ENCODE data around the gene EIF4A3. TPM values are rescaled to one million over a fixed set of nuclear protein-coding genes. Genes with fewer than 3 reads are reported as not detected.

The EIF4A3 gene
- total RNA-seq, 4 donors from 2014 or later: 69.0 to 112 (median 94.7) TPM

DNA sequence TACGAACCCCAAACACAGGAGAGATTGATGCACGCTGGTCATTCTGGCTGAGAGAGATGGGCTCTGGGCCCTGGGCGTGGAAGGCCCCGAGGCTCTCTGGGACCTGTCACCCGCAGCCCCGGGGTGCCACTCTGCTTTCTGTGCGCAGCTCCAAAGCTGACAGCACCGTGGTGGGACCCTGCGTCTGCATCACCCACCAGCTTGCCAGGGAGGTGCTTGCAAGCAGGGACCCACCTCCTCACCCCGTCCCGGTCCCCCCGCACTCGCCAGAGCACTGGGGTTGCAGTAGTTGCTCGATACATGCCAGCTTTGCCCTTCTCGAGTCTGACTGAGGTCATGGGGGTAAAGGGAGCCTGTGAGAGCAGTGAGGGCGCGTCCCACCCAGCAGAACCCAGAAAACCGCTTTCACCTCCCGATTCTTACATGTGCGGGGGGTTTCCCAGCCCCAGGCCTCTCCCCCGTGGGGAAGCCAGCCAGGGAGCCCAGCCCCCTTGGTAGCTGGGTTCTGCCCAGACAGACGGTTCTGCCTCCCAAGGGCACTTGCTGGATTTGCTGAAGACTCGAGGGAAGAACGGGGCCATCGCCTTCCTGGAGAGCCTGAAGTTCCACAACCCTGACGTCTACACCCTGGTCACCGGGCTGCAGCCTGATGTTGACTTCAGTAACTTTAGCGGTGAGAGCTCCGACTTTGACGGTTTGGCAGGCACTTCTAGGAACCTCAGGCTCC lies 35.4 kb upstream of the EIF4A3 start:
- H3K36me3 ChIP-seq: peaks cover 0 to 40% (median 0%) of the 10 kb centered on the region in 3 donors
- TF ChIP-seq POLR2A (IDR thresholded peaks at IDR 0.05): no peak
- no peak for TF ChIP-seq CTCF (IDR thresholded peaks at IDR 0.05)
- DNase-seq: no peak
- H3K27me3 ChIP-seq: peaks cover 0 to 3% (median 0%) of the 10 kb centered on the region in 4 donors
- peaks cover 0 to 10% (median 5%) of the 10 kb centered on the region in 3 donors for H3K4me1 ChIP-seq
- WGBS, 2 donors: 81 to 86% methylated on average over 4 to 9 of the region's 30 CpGs
- H3K9me3 ChIP-seq: no peaks in the 10 kb centered on the region
- intact Hi-C loops (cut with DNase I): no loop called here
- H3K4me3 ChIP-seq: no peak overlapping the region
- H3K27ac ChIP-seq: no peak overlapping the region

DNA sequence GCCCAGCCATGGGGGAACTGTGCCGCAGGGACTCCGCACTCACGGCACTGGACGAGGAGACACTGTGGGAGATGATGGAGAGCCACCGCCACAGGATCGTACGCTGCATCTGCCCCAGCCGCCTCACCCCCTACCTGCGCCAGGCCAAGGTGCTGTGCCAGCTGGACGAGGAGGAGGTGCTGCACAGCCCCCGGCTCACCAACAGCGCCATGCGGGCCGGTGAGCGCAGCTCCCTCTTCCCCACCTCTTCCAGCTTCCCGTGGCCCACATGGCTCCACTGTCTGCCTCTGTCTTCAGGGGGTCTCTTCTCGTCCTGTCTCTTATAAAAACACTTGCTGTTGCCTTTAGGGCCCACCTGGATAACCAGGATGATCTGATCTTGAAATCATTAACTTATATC lies 34.5 kb upstream of the EIF4A3 start:
- peaks cover 0 to 40% (median 0%) of the 10 kb centered on the region in 3 donors for H3K36me3 ChIP-seq
- peaks cover 0 to 3% (median 0%) of the 10 kb centered on the region in 4 donors for H3K27me3 ChIP-seq
- no peak for TF ChIP-seq CTCF (IDR thresholded peaks at IDR 0.05)
- TF ChIP-seq POLR2A (IDR thresholded peaks at IDR 0.05): no peak
- WGBS, 2 donors: 85 to 96% methylated on average over 7 to 11 of the region's 17 CpGs
- H3K4me1 ChIP-seq: peaks cover 0 to 2% (median 0%) of the 10 kb centered on the region in 3 donors
- no peak for DNase-seq
- no peaks in the 10 kb centered on the region for H3K9me3 ChIP-seq
- H3K27ac ChIP-seq: no peak overlapping the region
- intact Hi-C loops (cut with DNase I): no loop called here
- no peak overlapping the region for H3K4me3 ChIP-seq

DNA sequence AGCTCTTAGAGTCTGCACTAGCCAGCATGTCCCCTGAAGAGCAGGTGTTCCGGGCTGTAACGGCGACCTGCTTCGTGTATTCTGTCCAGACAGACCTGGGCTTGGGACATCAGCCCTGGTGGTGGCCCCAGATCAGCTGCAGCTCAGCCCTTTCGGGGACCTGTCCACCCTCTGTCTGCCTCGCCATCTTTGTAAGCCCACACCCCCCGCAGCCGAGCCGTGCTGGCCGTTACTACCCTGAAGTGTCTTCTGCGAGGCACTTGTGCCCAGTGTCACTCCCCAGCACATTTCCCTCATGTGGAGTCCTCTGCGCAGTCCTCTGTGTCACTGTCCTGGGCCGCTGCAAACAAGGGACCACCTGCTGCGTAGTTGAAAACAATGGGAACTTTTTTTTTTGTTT lies 33.3 kb upstream of the EIF4A3 start:
- no peak overlapping the region for H3K4me3 ChIP-seq

DNA sequence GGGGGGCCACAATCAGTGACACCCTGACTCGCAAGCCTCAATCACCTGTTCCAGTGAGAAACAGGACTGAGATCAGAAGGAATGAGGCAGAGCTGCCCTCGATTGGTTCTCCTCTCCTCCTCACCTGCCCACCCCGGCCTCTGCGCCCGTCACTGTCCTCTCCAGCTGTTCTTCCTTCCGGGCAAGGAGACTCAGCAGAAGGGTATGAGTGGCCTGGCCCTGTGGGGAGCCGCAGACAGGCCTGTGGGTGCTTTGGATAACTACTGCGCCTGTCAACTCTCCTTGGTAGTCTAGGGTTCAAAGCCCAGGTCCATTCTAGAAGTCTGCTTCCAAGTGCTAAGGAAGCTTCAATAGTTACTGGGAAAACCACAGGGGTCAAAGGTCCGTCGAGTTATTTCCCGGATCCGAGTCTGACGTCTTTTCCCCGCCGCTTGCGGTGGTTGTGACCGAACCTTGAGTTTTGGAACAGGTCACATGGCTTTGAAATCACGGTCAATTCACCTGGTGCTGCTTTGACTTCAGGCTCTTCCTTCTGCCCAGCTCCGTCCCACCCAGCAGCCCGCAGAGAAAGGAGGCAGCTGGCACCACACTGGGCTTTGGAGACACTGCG lies 31.2 kb upstream of the EIF4A3 start:
- H3K9me3 ChIP-seq: no peaks in the 10 kb centered on the region
- peaks cover 0 to 10% (median 8%) of the 10 kb centered on the region in 3 donors for H3K4me1 ChIP-seq
- no peak for TF ChIP-seq CTCF (IDR thresholded peaks at IDR 0.05)
- no peak for TF ChIP-seq POLR2A (IDR thresholded peaks at IDR 0.05)
- H3K4me3 ChIP-seq: no peak overlapping the region
- peaks cover 0 to 3% (median 0%) of the 10 kb centered on the region in 4 donors for H3K27me3 ChIP-seq
- H3K36me3 ChIP-seq: peaks cover 0 to 28% (median 0%) of the 10 kb centered on the region in 3 donors
- WGBS, 2 donors: 86 to 87% methylated on average over 17 to 19 of the region's 21 CpGs
- no peak for DNase-seq
- H3K27ac ChIP-seq: no peak overlapping the region
- intact Hi-C loops (cut with DNase I): no loop called here

More for the DNA sequence above, 33.3 kb upstream of the EIF4A3 start:
- TF ChIP-seq POLR2A (IDR thresholded peaks at IDR 0.05) (no peak), CTCF (IDR thresholded peaks at IDR 0.05) (no peak)
- Histone ChIP-seq H3K9me3 (no peaks in the 10 kb centered on the region), H3K27me3 (peaks cover 0 to 3% (median 0%) of the 10 kb centered on the region in 4 donors), H3K27ac (no peak overlapping the region), H3K4me1 (peaks cover 0 to 7% (median 6%) of the 10 kb centered on the region in 3 donors), H3K36me3 (peaks cover 0 to 31% (median 0%) of the 10 kb centered on the region in 3 donors)
- 84% methylated on average over 10 to 14 of the region's 14 CpGs for WGBS, 2 donors
- no peak for DNase-seq
- intact Hi-C loops (cut with DNase I): no loop called here

DNA sequence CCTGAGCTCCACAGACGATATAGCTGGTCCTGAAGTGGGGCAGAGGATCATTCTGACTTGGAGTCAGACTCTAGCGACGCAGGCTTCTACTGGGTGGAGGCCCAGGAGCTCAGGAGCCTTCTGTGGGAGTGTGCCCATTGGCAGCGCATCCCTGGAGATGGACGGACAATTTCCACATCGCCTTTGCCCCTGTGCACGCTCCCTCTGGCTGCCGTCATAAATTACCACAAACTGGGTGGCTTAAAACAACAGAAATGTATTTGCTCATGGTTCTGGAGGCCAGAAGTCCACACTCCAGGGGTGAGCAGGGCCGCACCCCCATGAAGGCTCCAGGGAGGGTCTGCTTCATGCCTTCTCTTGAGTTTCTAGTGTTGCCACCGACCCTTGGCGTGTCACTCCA lies 29.8 kb upstream of the EIF4A3 start:
- H3K4me3 ChIP-seq: no peak overlapping the region
- TF ChIP-seq CTCF (IDR thresholded peaks at IDR 0.05): no peak
- TF ChIP-seq POLR2A (IDR thresholded peaks at IDR 0.05): no peak
- intact Hi-C loops (cut with DNase I): no loop called here
- no peak overlapping the region for H3K27ac ChIP-seq
- H3K36me3 ChIP-seq: peaks cover 0 to 22% (median 0%) of the 10 kb centered on the region in 3 donors
- no peaks in the 10 kb centered on the region for H3K27me3 ChIP-seq
- H3K9me3 ChIP-seq: no peaks in the 10 kb centered on the region
- WGBS, 2 donors: 83 to 91% methylated on average over 8 to 9 of the region's 11 CpGs
- H3K4me1 ChIP-seq: peaks cover 0 to 10% (median 8%) of the 10 kb centered on the region in 3 donors
- no peak for DNase-seq

Measured in esophagus squamous epithelium (tissue), 5 donors.